Sigmoid colon (tissue), 4 donors: Measurements from ENCODE around the gene RAG2.

Experiments
- CTCF ChIP-seq, 4 experiments: fragments of 450-650 bp in 3 of 4; fragments of 200-600 bp in 1 of 4; IDR thresholded peaks; one replicate each; pipeline ENCODE4 v1.5.1; 2016 to 2019; ENCODE audit warnings: antibody characterized with exemption in 4 of 4, mild to moderate bottlenecking in 3 of 4, moderate library complexity in 2 of 4
- EP300 ChIP-seq, 4 donors: sonication (generic); formaldehyde crosslinking; IDR thresholded peaks; one replicate each; pipeline ENCODE4 v1.6.1; 2017; ENCODE audit warnings: antibody characterized with exemption in 4 of 4
- POLR2A ChIP-seq, 2 donors: fragments of 450-650 bp; IDR thresholded peaks; one replicate each; pipeline ENCODE4 v1.6.1; 2016; ENCODE audit warnings: antibody characterized with exemption in 2 of 2, mild to moderate bottlenecking in 2 of 2, moderate library complexity in 2 of 2
- POLR2AphosphoS5 ChIP-seq, 4 donors: sonication (generic); formaldehyde crosslinking; IDR thresholded peaks; one replicate each; pipeline ENCODE4 v1.6.1; 2017; ENCODE audit warnings: antibody characterized with exemption in 4 of 4

- TF ChIP-seq CTCF (IDR thresholded peaks at IDR 0.05) (no peak), POLR2A (IDR thresholded peaks at IDR 0.05) (no peak), EP300 (IDR thresholded peaks at IDR 0.05) (no peak), POLR2AphosphoS5 (IDR thresholded peaks at IDR 0.05) (peak in 3 of 4 donors; percentile 18 to 74 (median 34))
These were observed 3.6 kb downstream of the RAG2 start, which contains the start of gene IFTAP for GRCh38 chr11:36594316-36594989.
